Esophagus squamous epithelium (tissue), 4 donors: ENCODE measurements around the gene SLC25A41.

ENCODE experiments used
- CTCF ChIP-seq, 6 experiments: fragments of 450-650 bp in 4 of 6; fragments of 200-600 bp in 2 of 6; sonication (generic) in 2 of 6; IDR thresholded peaks; one replicate each; pipeline ENCODE4 v1.5.1; 2016 to 2019; ENCODE audit warnings: antibody characterized with exemption in 6 of 6, mild to moderate bottlenecking in 4 of 6, moderate library complexity in 4 of 6
- POLR2A ChIP-seq, 4 donors: fragments of 450-650 bp; IDR thresholded peaks; one replicate each; pipeline ENCODE4 v1.6.1; 2017; ENCODE audit warnings: antibody characterized with exemption in 4 of 4, mild to moderate bottlenecking in 4 of 4, moderate library complexity in 3 of 4

GRCh38 chr19:6431891-6432290 lies 1.7 kb downstream of the SLC25A41 start:
- TF ChIP-seq CTCF (IDR thresholded peaks at IDR 0.05) (no peak), POLR2A (IDR thresholded peaks at IDR 0.05) (no peak)
